ENCODE results near the gene COPE.

COPE gene

GRCh38 chr19:18860725-18861124 lies 58.5 kb downstream of the COPE start:
- no peak for DNase-seq (ENCODE audit: extremely low read depth, low read depth)
- TF ChIP-seq CTCF (IDR thresholded peaks at IDR 0.05; ENCODE audit: low read depth, low read length, missing control alignments): no peak

DNA sequence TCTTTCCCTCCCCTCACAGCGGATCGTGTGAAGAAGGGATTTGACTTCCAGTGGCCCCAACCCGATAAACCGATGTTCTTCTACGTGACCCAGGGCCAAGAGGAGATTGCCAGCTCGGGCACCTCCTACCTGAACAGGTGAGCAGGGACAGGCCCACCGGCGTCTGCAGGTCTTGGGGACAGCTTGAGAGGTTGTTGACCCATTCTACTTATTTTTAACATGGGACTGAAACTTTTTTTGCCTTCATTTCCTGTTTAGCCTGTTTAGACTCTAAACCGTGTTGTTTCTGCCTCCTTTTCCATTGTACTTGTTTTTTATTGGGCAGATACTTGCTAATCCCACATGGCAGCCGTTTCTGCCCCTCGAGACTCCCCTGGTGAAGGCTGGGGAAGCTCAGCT lies 58.9 kb downstream of the COPE start:
- no peak for DNase-seq (ENCODE audit: extremely low read depth, low read depth)
- no peak overlapping the region for H3K4me3 ChIP-seq (replicated peaks; ENCODE audit: low read depth, low read length)
- TF ChIP-seq CTCF (IDR thresholded peaks at IDR 0.05; ENCODE audit: low read depth, low read length, missing control alignments): no peak

More at GRCh38 chr19:18860725-18861124, 58.5 kb downstream of the COPE start:
- no peak overlapping the region for H3K4me3 ChIP-seq (replicated peaks; ENCODE audit: low read depth, low read length)

DNA sequence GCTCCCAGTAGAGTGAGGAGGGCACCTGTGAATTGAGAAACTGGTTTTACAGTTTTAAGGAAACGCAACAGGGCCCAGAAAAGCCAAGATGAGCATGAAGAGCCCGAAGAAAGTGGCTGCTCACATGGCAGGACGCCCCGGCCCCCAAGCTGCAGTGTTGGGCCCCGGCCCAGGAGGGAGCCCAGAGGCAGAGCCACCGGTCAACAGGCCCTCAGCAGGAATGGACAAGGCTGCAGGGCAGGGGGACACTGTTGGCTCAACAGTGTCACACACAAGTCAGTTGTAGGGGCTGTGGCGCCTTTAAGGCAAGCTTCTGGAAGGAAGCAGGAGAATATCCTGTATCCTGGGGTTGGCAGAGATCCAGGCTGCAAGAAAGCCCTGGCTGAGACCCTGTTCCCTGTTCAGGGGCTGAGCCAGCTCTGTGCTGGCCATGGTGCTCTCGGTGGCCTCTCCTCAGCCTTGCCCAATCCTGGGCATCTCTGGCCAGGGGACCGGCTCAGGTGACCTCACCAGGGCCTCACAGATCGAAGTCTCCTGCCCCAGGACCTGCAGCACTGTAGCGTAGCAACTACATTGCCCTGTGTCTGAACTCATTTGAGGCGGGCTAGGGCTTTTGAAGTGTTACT lies 59.4 kb downstream of the COPE start:
- no peak for DNase-seq (ENCODE audit: extremely low read depth, low read depth)
- no peak for TF ChIP-seq CTCF (IDR thresholded peaks at IDR 0.05; ENCODE audit: low read depth, low read length, missing control alignments)
- H3K4me3 ChIP-seq (replicated peaks; ENCODE audit: low read depth, low read length): no peak overlapping the region

- no peak for TF ChIP-seq CTCF (IDR thresholded peaks at IDR 0.05; ENCODE audit: low read depth, low read length, missing control alignments)
- DNase-seq (ENCODE audit: extremely low read depth, low read depth): no peak
- H3K4me3 ChIP-seq (replicated peaks; ENCODE audit: low read depth, low read length): no peak overlapping the region
Observed at GRCh38 chr19:18858906-18859646, 60.1 kb downstream of the COPE start.

DNA sequence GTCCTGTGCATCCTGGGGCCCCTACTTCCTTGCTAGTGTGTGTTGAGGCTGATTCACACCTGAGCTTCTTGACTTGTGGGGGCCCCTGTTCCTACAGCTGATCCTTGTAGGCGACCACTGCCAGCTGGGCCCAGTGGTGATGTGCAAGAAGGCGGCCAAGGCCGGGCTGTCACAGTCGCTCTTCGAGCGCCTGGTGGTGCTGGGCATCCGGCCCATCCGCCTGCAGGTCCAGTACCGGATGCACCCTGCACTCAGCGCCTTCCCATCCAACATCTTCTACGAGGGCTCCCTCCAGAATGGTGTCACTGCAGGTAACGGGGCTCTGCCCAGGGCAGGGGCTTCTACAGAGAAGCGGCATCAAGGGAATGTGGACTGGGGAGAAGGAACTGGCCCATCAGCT lies 62.0 kb downstream of the COPE start:
- no peak for DNase-seq (ENCODE audit: extremely low read depth, low read depth)
- no peak for TF ChIP-seq CTCF (IDR thresholded peaks at IDR 0.05; ENCODE audit: low read depth, low read length, missing control alignments)

GRCh38 chr19:18856385-18857126 lies 62.6 kb downstream of the COPE start:
- TF ChIP-seq CTCF (IDR thresholded peaks at IDR 0.05; ENCODE audit: low read depth, low read length, missing control alignments): peak; percentile 55
- no peak overlapping the region for H3K4me3 ChIP-seq (replicated peaks; ENCODE audit: low read depth, low read length)
- DNase-seq (ENCODE audit: extremely low read depth, low read depth): no peak

More for the DNA sequence above, 62.0 kb downstream of the COPE start:
- H3K4me3 ChIP-seq (replicated peaks; ENCODE audit: low read depth, low read length): no peak overlapping the region

Measured in HFF-Myc (cell line).